OCI-M1 (cell line): ENCODE data around the gene DHRSX.
"Not testable (repeated sequence)": the region's sequence is repeated elsewhere in the genome, so short reads cannot be mapped to it uniquely, and the experiment has no call there.

Source experiments
- DNase-seq: peaks from one replicate; lab custom pipeline; 2025; lab: John Stamatoyannopoulos, UW

The DHRSX gene

GRCh38 chrX:2351321-2351720, 149.5 kb downstream of the DHRSX start:
- no peak for DNase-seq

GRCh38 chrX:2350703-2351102, 150.1 kb downstream of the DHRSX start:
- DNase-seq = not testable (repeated sequence)

DNA sequence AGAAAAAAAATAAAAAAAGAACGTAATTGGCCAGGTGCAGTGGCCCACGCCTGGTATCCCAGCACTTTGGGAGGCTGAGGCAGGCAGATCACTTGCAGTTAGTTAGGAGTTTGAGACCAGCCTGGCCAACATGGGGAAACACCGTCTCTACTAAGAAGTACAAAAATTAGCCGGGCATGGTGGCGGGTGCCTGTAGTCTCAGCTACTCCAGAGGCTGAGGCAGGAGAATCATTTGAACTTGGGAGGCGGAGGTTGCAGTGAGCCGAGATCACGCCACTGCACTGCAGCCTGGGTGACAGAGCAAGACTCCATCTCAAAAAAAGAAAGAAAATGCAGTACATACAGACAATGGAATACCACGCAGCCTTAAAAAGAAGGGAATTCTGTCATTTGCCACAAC, 150.7 kb downstream of the DHRSX start:
- DNase-seq = not testable (repeated sequence)

DNA sequence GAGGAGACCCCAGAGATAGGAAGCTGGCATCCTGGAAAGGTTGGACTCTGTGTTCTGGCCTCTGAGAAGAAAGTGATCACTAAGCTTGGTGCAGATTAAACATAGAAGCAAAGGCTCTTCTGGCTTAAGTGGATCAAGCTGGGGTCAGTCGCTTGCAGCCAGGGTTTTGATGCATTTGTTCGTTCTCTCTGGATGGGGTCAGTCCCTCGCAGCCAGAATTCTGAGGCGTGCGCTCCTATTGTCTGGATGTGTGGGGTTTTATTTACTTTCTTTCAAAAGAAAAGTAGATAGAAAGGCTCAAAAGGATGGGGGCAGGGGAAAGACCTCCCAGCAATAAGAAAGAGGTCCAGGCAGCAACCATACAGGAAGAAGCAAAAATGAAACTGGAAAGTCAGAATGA, 152.6 kb downstream of the DHRSX start:
- DNase-seq = no peak

DNA sequence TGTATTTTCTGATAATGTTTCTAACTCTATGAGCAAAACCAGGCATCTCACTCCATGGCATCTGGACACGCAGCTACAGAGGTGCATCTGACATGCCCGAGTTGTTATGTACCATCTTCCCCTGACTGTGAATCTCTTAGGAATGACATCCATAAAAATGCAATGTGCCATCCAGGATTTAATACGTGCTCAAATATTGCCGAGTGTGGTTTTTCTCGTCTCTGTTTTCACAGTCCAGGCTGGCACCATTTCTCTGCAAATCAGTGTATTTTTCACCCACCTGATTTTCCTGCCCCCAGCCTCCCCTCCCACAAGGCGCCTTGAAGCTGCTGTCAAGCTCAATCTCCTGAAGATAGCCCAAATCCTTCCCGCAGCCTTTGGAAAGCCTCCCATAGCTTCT, 154.6 kb downstream of the DHRSX start:
- DNase-seq = no peak

GRCh38 chrX:2345562-2345961, 155.2 kb downstream of the DHRSX start:
- no peak for DNase-seq

- DNase-seq = no peak
Measured at GRCh38 chrX:2343413-2343812, 157.4 kb downstream of the DHRSX start.

GRCh38 chrX:2342874-2343273, 157.9 kb downstream of the DHRSX start:
- no peak for DNase-seq

- DNase-seq = no peak
Measured at GRCh38 chrX:2342281-2342688, 158.5 kb downstream of the DHRSX start.

- DNase-seq = no peak
Measured at GRCh38 chrX:2340991-2341390, 159.8 kb downstream of the DHRSX start.

DNA sequence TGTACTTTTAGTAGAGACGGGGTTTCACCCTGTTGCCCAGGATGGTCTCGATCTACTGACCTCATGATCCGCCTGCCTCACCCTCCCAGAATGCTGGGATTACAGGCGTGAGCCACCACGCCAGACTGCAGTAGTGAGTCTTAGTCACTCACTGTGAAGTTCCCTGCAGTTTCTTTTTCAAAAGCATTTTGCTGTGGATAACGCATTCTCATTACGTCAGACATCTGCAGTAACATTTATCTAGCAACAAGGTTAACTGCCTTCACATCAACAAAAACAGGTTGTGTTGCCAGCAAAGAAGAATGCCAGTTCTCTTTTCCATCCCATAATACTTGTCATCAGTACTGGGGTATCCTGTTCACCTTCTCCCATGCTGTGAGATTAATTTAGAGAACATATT, 164.6 kb downstream of the DHRSX start:
- no peak for DNase-seq

DNA sequence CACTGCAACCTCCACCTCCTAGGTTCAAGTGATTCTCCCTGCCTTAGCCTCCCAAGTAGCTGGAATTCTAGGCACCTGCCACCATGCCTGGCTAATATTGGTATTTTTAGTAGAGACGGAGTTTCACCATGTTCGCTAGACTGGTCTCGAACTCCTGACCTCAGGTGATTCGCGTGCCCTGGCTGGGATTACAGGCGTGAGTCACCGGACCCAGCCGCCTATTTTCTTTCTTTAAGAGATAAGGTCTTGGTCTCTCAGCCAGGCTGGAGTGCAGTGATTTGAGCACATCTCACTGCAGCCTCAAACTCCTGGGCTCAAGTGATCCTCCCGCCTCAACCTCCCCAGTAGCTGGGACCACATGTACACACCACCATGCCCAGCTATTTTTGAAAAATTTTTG, 166.5 kb downstream of the DHRSX start:
- DNase-seq = no peak

GRCh38 chrX:2332252-2332651, 168.5 kb downstream of the DHRSX start:
- DNase-seq = no peak

DNA sequence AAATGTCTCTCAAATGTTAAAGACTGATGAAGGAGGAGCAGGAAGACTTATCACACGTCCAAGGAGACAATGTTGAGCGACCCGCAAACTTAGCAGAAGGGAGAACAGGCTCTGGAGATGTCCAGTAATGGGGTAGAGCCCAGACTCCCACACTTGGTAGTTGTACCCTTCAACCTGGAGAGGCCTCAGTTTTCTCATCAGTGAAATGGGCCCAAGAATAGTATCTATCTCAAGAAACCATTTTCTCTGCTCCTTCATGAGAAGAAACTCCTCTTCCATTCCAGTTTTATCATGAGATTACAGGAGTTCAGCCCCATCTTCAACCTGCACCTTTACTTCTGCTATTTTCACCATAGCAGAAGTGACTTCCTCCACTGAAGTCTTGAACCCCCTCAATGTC, 169.9 kb downstream of the DHRSX start:
- DNase-seq = no peak

- DNase-seq = no peak
Measured at GRCh38 chrX:2330487-2330886, 170.3 kb downstream of the DHRSX start.

- no peak for DNase-seq
Measured at GRCh38 chrX:2327423-2327822, 173.4 kb downstream of the DHRSX start.

- no peak for DNase-seq
Measured at GRCh38 chrX:2325076-2325784, 175.5 kb downstream of the DHRSX start.

- DNase-seq = no peak
Measured at GRCh38 chrX:2324151-2324550, 176.6 kb downstream of the DHRSX start.

GRCh38 chrX:2321411-2321810, 179.4 kb downstream of the DHRSX start:
- no peak for DNase-seq

- no peak for DNase-seq
Measured at GRCh38 chrX:2320580-2321327, 180.0 kb downstream of the DHRSX start.

GRCh38 chrX:2320089-2320488, 180.7 kb downstream of the DHRSX start:
- DNase-seq = no peak

DNA sequence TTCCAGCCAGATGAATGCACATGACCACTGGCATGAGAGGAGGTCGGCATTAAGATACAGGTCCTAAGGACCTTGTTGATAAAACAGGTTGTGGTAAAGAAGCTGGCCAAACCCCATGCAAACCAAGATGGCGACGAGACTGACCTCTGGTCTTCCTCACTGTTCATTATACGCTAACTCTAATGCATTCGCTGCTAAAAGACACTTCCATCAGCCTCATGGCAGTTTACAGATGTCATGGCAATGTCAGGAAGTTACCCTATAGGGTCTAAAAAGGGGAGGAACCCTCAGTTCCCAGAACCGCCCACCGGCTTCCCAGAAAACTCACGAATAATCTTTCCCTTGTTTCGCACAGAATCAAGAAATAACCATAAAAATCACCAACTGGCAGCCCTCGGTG, 182.4 kb downstream of the DHRSX start:
- no peak for DNase-seq

DNA sequence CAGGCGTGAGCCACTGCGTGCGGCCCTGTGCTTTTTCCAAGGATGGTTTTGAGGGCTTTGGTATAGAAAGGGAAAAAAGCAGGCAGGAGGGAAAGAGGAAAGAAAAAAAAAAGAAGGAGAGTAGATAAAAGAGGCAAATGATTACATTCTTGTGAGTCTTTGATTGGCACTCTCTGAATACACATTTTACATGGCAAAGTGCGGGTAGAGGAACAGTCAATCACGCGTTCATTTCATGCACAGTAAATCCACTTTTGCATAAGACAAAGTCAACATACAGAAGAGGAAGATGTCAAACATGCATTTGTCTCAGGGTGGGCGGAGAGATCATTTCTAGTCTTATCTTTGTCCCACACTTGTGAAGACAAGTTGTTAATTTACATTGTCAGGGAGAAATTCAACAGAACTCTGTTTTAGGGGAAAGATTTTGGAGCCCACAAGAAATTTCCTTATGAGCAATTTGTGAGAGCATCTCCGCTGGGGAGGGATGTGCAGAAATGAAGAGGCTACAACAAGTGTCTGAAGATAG, 183.2 kb downstream of the DHRSX start:
- DNase-seq = no peak
